Central memory CD4-positive, alpha-beta T cell (primary cell): ENCODE measurements around the gene MELTF.
A peak's percentile ranks its signal among the peaks of the same experiment; 100 is the strongest.

Source experiments
- DNase-seq: peaks from one replicate; pipeline ENCODE4 v3.0.0; 2022

MELTF gene

GRCh38 chr3:197008436-197009209, 21.0 kb downstream of the MELTF start:
- DNase-seq, result no peak

GRCh38 chr3:197007953-197008352, 21.7 kb downstream of the MELTF start:
- DNase-seq, result no peak

GRCh38 chr3:197007296-197007940, 22.2 kb downstream of the MELTF start:
- DNase-seq, result no peak

GRCh38 chr3:197006860-197007259, 22.8 kb downstream of the MELTF start:
- DNase-seq, result no peak

- DNase-seq, result no peak
Observed at GRCh38 chr3:197006446-197006845, 23.2 kb downstream of the MELTF start.

- DNase-seq, result no peak
Observed at GRCh38 chr3:197003461-197004385, 25.9 kb downstream of the MELTF start.

- DNase-seq, result peak; percentile 77
Observed at GRCh38 chr3:197002701-197003454, 26.7 kb downstream of the MELTF start.

GRCh38 chr3:197001972-197002700, 27.5 kb downstream of the MELTF start:
- no peak for DNase-seq

GRCh38 chr3:197001106-197001971, 28.3 kb downstream of the MELTF start:
- no peak for DNase-seq

- DNase-seq, result no peak
Observed at GRCh38 chr3:197000211-197000610, 29.4 kb downstream of the MELTF start.

GRCh38 chr3:196998966-196999760, 30.5 kb downstream of the MELTF start:
- DNase-seq, result no peak

- no peak for DNase-seq
Observed at GRCh38 chr3:196997311-196997710, 32.3 kb downstream of the MELTF start.

- DNase-seq, result no peak
Observed at GRCh38 chr3:196996454-196997265, 33.0 kb downstream of the MELTF start.

GRCh38 chr3:196995646-196996355, 33.8 kb downstream of the MELTF start:
- no peak for DNase-seq

GRCh38 chr3:196995027-196995426, 34.6 kb downstream of the MELTF start:
- no peak for DNase-seq

GRCh38 chr3:196994056-196994455, 35.6 kb downstream of the MELTF start:
- no peak for DNase-seq

GRCh38 chr3:196992461-196993065, 37.1 kb downstream of the MELTF start:
- DNase-seq, result no peak
